IPS DF 6.9 (cell line): ENCODE results near the gene FMN2.
"Not testable (repeated sequence)": the region's sequence is repeated elsewhere in the genome, so short reads cannot be mapped to it uniquely, and the experiment has no call there.

ENCODE experiments used
- DNase-seq: peaks from one replicate; pipeline ENCODE4 v3.0.0-alpha.2; 2013; ENCODE audit warnings: low read depth, low spot score
- H3K27ac ChIP-seq: one replicate; pipeline ENCODE4 v1.5.1; 2013; ENCODE audit warnings: low read length, control low read depth
- H3K27me3 ChIP-seq: 2 replicates; pipeline ENCODE4 v1.6.1; 2013; ENCODE audit warnings: mild to moderate bottlenecking, low read length; ENCODE audit not compliant: control insufficient read depth, insufficient read depth
- H3K36me3 ChIP-seq: 2 replicates; pipeline ENCODE4 v1.6.1; 2013; ENCODE audit warnings: low read length; ENCODE audit not compliant: control insufficient read depth, insufficient read depth
- H3K4me1 ChIP-seq: 2 replicates; pipeline ENCODE4 v1.6.1; 2013; ENCODE audit warnings: low read length; ENCODE audit not compliant: control insufficient read depth, insufficient read depth
- H3K4me3 ChIP-seq: 2 replicates; pipeline ENCODE4 v1.5.1; 2013; ENCODE audit warnings: mild to moderate bottlenecking, low read length
- H3K9me3 ChIP-seq: 2 replicates; pipeline ENCODE4 v1.6.1; 2013; ENCODE audit warnings: low read length, inconsistent platforms; ENCODE audit not compliant: control insufficient read depth, insufficient read depth
- WGBS: extraction: QIAGEN DNeasy Blood & Tissue Kit; methylation state at CpG from one replicate; pipeline ENCODE4 v1.1.7; 2013; ENCODE audit warnings: mixed read lengths, missing lambda C conversion rate; ENCODE audit not compliant: insufficient read length, insufficient coverage; 5-methylcytosine and 5-hydroxymethylcytosine counted together

Gene FMN2

DNA sequence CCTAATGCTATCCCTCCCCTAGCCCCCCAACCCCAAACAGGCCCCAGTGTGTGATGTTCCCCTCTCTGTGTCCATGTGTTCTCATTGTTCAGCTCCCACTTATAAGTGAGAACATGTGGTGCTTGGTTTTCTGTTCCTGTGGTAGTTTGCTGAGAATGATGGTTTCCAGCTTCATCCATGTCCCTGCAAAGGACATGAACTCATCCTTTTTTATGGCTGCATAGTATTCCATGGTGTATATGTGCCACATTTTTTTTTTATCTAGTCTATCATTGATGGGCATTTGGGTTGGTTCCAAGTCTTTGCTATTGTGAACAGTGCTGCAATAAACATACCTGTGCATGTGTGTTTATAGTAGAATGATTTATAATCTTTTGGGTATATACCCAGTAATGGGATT lies 183.5 kb downstream of the FMN2 start:
- not testable (repeated sequence) for H3K27ac ChIP-seq, H3K27me3 ChIP-seq, H3K9me3 ChIP-seq, H3K4me3 ChIP-seq, H3K4me1 ChIP-seq, DNase-seq, H3K36me3 ChIP-seq

DNA sequence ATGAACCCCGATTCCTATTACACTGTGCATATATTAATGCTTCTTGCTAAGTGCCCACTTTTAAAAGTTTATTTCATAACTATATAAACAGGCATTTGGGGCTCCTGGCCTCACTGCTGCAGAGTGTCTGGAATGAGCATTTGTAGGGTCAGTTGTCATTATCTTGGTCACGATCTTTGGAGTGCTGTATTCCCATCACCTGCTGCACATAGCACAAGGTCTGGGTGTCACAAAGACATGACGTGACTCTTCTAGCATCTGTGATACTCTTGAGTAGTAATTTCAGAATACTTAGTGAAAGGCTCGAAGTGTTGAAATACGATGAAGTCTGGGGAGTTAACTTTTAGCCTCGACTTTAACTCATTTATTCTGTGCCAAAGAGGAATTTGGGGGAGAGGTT lies 186.4 kb downstream of the FMN2 start:
- no peak for DNase-seq
- no peaks in the 10 kb centered on the region for H3K36me3 ChIP-seq
- no peaks in the 10 kb centered on the region for H3K9me3 ChIP-seq

DNA sequence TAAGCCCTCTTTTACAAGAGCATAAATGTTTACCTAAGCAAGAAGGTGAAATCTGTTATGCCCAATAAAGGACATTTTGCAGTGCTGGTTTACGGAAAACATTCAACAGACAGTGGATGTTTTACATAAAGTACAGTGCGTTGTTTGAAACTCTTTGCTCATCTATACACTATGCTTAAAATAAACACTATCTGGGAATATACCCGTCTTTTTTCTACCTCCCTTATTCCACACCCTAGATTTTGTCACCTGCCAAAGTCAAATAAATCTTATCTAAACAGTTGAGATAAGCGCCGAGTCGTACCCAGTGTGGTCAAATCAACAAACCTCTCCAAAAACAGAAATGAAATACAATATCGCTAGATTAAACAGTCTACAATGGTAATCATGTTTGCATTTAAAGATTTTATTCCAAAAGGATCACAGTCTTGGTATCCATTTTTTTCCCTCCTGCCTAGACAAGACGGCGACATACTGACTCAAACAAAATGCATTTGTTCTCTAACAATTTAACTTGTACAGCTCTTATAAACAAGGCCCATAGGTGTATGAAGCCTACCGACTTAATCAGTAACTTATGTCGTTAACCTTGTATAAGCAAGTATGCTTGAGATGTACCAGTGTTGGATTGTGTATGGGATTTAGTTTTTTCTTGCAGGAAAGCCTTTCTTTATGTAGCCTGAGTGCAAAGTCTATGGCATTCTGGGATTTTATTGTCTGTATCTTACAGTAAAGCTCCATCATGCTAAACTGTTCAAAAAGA lies 189.1 kb downstream of the FMN2 start:
- Histone ChIP-seq H3K4me3 (no peak overlapping the region), H3K9me3 (no peaks in the 10 kb centered on the region), H3K4me1 (no peaks in the 10 kb centered on the region), H3K36me3 (no peaks in the 10 kb centered on the region), H3K27ac (no peak overlapping the region), H3K27me3 (no peaks in the 10 kb centered on the region)
- WGBS: no CpG with 5 or more reads among the region's 11 CpGs
- DNase-seq: no peak

More for the DNA sequence above, 186.4 kb downstream of the FMN2 start:
- H3K27me3 ChIP-seq: no peaks in the 10 kb centered on the region
- H3K4me1 ChIP-seq: no peaks in the 10 kb centered on the region
- no CpG with 5 or more reads among the region's 6 CpGs for WGBS
- H3K27ac ChIP-seq: no peak overlapping the region
- H3K4me3 ChIP-seq: no peak overlapping the region

DNA sequence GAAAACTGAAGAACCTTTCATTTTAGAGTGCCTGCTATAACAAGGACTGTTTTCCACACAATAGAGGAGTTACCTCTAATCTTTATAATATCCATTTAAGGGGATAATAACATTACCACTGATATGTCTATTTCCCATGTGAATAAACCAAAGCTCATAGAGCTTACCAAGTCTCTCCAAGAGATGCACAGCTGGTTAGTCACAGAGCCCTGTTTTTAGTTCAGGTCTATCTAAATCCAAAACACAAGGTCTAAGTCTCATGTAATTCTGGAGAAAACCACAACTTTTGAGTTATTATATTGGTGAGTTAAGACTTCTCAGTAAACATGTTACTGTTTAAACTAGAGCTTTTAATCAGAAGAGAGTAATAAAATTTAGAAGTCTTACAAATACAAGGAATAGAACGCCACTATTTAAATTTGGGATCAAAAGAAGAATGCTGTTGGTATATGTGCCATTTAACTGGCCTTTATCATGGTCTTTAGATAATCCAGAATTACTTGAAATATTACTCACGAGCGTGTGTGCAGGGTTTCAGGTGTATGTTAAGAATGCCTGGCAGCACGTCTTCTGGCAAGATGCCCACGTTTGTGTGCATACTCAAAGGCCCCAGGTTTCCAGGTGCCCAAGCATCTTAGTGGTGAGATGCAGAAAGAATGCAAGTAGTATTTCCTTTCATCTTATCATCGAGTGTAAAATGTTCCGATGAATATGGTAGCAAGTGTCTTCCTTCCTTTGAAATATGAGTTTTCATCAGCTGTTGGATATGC lies 190.6 kb downstream of the FMN2 start:
- DNase-seq: no peak
- no CpG with 5 or more reads among the region's 7 CpGs for WGBS
- Histone ChIP-seq H3K27ac (no peak overlapping the region), H3K4me1 (no peaks in the 10 kb centered on the region), H3K9me3 (no peaks in the 10 kb centered on the region), H3K36me3 (no peaks in the 10 kb centered on the region), H3K27me3 (no peaks in the 10 kb centered on the region), H3K4me3 (no peak overlapping the region)

DNA sequence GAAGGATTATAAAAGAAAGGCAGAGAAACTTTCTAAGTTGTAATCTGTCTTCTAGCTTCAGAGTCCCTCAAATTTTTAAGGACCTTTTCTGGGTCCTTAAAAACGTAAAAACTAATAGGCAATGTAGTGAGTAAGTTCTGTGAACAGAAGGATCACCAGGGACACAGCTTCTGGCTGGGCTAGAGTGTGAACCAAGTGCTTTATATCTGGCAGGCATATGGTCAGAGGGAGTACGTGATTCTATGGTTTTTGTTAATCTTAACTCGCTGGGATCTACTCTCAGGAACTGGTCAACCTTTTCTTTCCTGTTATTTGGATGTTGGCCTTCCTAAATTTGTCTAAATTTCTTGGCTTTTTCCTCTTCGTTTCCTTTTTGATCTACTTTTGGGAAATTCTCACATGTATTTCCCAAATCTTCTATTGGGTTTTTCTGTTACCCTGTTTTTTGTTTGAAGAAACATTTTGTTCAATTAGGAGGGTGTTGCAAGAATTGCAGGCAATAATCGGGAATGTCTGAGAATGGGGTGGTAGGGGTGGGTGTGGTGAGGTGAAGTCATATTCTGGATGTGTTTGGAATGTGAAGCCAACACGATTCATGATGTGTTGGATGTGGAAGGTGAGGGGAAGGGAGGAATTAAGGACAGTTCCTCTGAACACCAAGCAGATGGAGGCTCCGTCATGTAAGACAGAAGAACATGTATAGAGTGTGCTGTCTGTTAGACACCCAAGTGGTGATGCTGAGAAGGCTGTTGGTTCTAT lies 193.2 kb downstream of the FMN2 start:
- H3K36me3 ChIP-seq: no peaks in the 10 kb centered on the region
- no peak overlapping the region for H3K4me3 ChIP-seq
- H3K27ac ChIP-seq: no peak overlapping the region
- no peaks in the 10 kb centered on the region for H3K27me3 ChIP-seq
- no peaks in the 10 kb centered on the region for H3K4me1 ChIP-seq
- H3K9me3 ChIP-seq: no peaks in the 10 kb centered on the region
- 100% methylated on average over 1 of the region's 7 CpGs for WGBS
- DNase-seq: no peak

DNA sequence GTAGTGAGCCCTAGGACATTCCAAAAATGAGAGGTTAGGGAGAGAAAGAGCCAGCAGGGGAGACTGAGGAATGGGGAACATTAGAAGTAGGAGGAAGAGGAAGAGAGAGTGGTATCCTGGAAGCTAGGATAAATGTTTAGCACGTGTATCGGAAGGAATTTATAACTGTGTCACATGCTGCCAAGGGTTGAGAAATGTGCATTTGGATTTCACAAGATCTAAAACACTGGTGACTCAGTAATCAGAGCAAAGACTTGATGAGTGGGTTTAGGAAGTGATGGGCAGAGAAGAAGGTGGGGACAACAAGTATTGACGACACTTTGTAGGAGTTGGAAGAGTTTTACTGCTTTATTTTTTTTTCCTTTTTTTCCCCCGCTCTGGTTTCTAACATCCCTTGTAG lies 193.9 kb downstream of the FMN2 start:
- no CpG with 5 or more reads among the region's 4 CpGs for WGBS
- no peaks in the 10 kb centered on the region for H3K9me3 ChIP-seq
- H3K27me3 ChIP-seq: no peaks in the 10 kb centered on the region
- H3K4me1 ChIP-seq: no peaks in the 10 kb centered on the region
- no peak for DNase-seq
- H3K36me3 ChIP-seq: no peaks in the 10 kb centered on the region
- H3K27ac ChIP-seq: no peak overlapping the region
- no peak overlapping the region for H3K4me3 ChIP-seq

GRCh38 chr1:240287722-240288121 lies 196.0 kb downstream of the FMN2 start:
- no peaks in the 10 kb centered on the region for H3K9me3 ChIP-seq
- no peak overlapping the region for H3K4me3 ChIP-seq
- H3K27ac ChIP-seq: no peak overlapping the region
- WGBS: no CpG with 5 or more reads among the region's 1 CpG
- no peak for DNase-seq
- H3K27me3 ChIP-seq: no peaks in the 10 kb centered on the region
- no peaks in the 10 kb centered on the region for H3K4me1 ChIP-seq
- H3K36me3 ChIP-seq: no peaks in the 10 kb centered on the region

- no peak overlapping the region for H3K4me3 ChIP-seq
- H3K27ac ChIP-seq: no peak overlapping the region
- no peak for DNase-seq
- no peaks in the 10 kb centered on the region for H3K4me1 ChIP-seq
- no peaks in the 10 kb centered on the region for H3K36me3 ChIP-seq
- H3K9me3 ChIP-seq: no peaks in the 10 kb centered on the region
- H3K27me3 ChIP-seq: no peaks in the 10 kb centered on the region
- WGBS: no CpG with 5 or more reads among the region's 2 CpGs
These were observed 202.0 kb downstream of the FMN2 start for GRCh38 chr1:240293706-240294105.

DNA sequence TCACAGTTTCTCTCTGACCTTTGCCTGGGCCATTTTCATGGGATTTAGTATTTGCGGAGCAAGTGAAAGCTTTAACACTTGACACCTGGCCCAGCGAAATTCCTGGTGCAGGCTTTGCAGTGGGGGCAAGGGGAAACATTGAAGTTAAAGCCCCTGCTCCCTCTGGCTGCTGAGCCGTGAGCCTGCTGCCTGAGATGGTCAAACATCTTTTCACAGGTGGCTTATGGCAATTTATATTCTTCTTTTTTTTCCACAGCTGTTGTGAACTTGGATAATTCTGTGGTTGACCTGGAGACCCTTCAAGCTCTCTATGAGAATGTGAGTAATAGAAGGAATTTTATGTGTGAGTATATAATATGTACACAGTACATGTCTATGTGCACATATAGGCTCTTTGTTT lies 202.9 kb downstream of the FMN2 start:
- no CpG with 5 or more reads among the region's 3 CpGs for WGBS
- no peaks in the 10 kb centered on the region for H3K27me3 ChIP-seq
- no peak overlapping the region for H3K27ac ChIP-seq
- no peak overlapping the region for H3K4me3 ChIP-seq
- peak; percentile 11 for DNase-seq
- no peaks in the 10 kb centered on the region for H3K36me3 ChIP-seq
- H3K9me3 ChIP-seq: no peaks in the 10 kb centered on the region
- H3K4me1 ChIP-seq: no peaks in the 10 kb centered on the region

- Histone ChIP-seq H3K9me3 (no peaks in the 10 kb centered on the region), H3K4me3 (no peak overlapping the region), H3K4me1 (no peaks in the 10 kb centered on the region), H3K27me3 (no peaks in the 10 kb centered on the region), H3K36me3 (no peaks in the 10 kb centered on the region), H3K27ac (no peak overlapping the region)
- no peak for DNase-seq
- no CpG with 5 or more reads among the region's 2 CpGs for WGBS
These were observed 204.1 kb downstream of the FMN2 start for GRCh38 chr1:240295811-240296210.
